ENCODE results near the gene ASPSCR1. TPM values are rescaled to one million over a fixed set of nuclear protein-coding genes. Genes with fewer than 3 reads are reported as not detected.

ASPSCR1 gene
- total RNA-seq, 2 donors from 2014 or later: 38.1 to 40.1 TPM

DNA sequence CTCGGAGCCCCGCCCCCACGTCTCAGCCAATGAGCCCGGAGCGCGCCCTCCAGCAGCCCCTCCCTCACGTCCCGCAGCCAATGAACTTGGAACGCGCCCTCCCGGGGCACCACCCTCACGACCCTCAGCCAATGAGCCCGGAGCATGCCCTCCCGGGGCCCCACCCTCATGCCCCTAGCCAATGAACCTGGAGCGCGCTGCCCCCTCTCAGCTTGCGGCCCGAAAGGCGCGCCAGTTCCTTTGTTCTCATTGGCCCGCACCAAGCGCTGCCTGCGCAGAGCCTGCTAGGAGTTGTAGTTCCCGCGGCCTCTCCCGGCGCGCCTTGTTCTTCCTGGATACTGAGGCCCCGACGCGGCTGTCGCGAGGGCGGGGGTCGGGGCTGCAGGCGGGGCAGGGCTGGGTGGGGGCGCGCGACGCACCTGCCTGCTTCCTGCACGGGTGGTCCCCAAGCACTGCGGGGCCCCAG lies 45.6 kb downstream of the ASPSCR1 start, which contains the start of gene LRRC45:
TSS of gene LRRC45 (plus strand) at position 325 of the 466 bp plus-strand sequence. CDS start 339 bp downstream, outside the sequence.
- DNase-seq (peak; percentile 98 to 99 (median 99)), ATAC-seq (peak; percentile 95)
- Mint-ChIP-seq H3K27me3 (no peaks in the 10 kb centered on the region), H3K4me1 (peaks cover 22% of the 10 kb centered on the region), H3K27ac (peak within 1 kb of the TSS; percentile 41), H3K4me3 (peak within 1 kb of the TSS; percentile 87), H3K36me3 (ENCODE audit: low read depth) (no peaks in the 10 kb centered on the region)
- no peaks in the 10 kb centered on the region for H3K9me3 ChIP-seq (ENCODE audit: control insufficient read depth, low read length, poor library complexity, severe bottlenecking)

DNA sequence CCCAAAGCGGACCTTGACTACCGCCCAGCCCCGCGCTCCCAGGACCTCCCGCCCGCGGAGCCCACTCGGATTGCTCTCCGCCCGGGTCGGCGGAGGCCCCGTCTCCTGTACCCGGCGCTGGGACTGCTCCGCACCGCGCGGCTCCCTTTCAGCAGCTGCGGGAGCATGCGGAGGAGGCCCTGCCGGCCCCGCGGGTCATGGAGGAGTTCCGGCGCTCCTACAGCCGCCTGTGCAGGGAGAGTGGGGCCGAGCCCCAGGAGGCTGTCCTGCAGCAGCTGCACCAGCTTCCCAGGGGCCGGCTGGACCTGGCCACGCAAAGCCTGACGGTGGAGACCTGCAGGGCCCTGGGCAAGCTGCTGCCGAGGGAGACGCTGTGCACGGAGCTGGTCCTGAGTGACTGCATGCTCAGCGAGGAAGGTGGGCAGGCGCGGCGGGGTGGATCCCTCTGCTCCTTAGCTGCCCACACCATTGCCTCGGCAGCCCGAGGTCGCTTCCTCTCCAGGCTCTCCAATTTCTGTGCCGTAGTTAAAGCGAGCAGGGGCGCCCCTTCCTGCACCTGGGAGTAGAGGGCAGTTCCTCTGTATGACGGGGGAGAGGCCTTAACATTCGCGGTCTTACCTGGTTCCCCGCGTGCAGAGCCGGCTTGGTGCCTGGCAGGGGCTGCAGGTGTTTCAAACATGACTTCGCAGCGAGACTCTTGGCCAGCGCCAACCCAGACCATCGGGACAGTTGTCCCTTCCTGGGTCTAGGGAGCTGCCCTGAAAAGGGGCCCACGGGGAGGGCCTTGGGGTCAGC lies 46.2 kb downstream of the ASPSCR1 start:
- DNase-seq: no peak
- H3K9me3 ChIP-seq (ENCODE audit: control insufficient read depth, low read length, poor library complexity, severe bottlenecking): no peaks in the 10 kb centered on the region
- ATAC-seq: no peak
- no peaks in the 10 kb centered on the region for H3K27me3 Mint-ChIP-seq
- no peaks in the 10 kb centered on the region for H3K36me3 Mint-ChIP-seq (ENCODE audit: low read depth)
- H3K4me1 Mint-ChIP-seq: peaks cover 22% of the 10 kb centered on the region
- H3K27ac Mint-ChIP-seq: no peak overlapping the region
- H3K4me3 Mint-ChIP-seq: peak overlapping the region; percentile 87

DNA sequence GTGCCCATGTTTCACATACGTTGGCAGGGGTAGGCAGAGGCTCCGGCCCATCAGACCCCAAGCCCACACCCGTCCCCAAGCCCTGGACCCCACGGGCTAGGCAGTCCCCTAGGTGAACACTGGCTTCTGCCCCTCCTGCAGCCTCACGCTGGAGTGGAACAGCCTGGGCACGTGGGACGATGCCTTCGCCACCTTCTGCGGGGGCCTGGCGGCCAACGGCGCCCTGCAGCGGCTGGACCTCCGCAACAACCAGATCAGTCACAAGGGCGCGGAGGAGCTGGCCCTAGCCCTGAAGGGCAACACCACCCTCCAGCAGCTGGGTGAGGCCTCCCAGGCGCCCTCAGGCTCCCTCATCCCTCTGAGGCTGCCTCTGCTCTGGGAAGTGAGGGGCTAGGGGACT lies 47.4 kb downstream of the ASPSCR1 start:
- Mint-ChIP-seq H3K4me1 (peaks cover 27% of the 10 kb centered on the region), H3K27me3 (no peaks in the 10 kb centered on the region), H3K4me3 (no peak overlapping the region), H3K36me3 (ENCODE audit: low read depth) (no peaks in the 10 kb centered on the region), H3K27ac (no peak overlapping the region)
- ATAC-seq (no peak), DNase-seq (no peak)
- no peaks in the 10 kb centered on the region for H3K9me3 ChIP-seq (ENCODE audit: control insufficient read depth, low read length, poor library complexity, severe bottlenecking)

DNA sequence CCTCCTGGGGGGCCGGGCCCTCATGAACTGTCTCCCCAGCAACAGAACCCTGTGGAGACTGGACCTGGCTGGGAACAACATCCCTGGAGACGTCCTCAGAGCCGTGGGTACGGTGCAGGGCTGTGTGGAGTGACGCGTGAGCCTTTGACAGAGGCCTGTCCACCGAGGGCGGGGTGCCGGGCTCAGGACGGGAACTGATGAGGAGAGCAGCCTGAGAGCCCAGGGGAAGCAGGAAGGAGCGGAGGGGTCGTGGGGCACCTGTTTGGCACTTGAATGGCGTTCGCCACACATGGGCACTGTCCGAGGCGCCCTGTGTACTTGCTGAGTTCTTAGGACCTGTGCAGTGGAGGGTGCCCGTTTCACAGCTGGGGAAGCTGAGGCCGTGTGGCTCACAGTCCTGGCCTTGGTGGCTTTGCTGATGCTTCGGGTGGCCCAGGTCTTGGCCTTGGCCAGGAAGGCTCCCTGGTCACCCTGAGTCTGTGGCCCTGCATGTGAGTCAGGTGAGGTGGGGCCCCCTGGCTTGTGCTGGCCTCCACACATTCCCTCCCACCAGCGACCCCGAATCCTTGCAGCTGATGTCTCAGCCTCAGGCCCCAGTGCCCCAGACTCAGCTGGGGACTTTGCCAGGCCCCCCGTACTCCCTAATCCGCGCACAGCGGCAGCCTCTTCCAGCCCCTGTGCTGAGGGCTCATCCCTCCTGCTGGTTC lies 48.1 kb downstream of the ASPSCR1 start:
- Mint-ChIP-seq H3K4me3 (peak overlapping the region; percentile 57), H3K36me3 (ENCODE audit: low read depth) (no peaks in the 10 kb centered on the region), H3K27ac (no peak overlapping the region), H3K4me1 (peaks cover 26% of the 10 kb centered on the region), H3K27me3 (no peaks in the 10 kb centered on the region)
- DNase-seq: no peak
- H3K9me3 ChIP-seq (ENCODE audit: control insufficient read depth, low read length, poor library complexity, severe bottlenecking): no peaks in the 10 kb centered on the region
- no peak for ATAC-seq

DNA sequence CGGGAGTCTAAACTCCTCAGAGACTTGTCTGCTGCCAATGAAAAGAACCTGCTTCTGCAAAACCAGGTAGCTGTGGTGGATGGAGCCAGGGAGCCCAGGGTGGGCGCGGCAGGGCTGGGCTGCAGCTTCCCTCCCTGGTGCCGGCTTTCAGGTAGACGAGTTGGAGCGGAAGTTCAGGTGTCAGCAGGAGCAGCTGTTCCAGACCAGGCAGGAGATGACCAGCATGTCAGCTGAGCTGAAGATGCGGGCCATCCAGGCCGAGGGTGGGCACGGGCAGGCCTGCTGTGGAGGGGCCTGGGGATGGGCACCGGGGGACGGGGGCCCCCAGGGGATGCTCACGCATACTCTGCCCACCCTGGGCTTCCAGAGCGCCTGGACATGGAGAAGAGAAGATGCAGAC lies 50.8 kb downstream of the ASPSCR1 start:
- Mint-ChIP-seq H3K36me3 (ENCODE audit: low read depth) (no peaks in the 10 kb centered on the region), H3K27ac (no peak overlapping the region), H3K4me1 (peaks cover 17% of the 10 kb centered on the region), H3K27me3 (no peaks in the 10 kb centered on the region), H3K4me3 (peak overlapping the region; percentile 12)
- no peaks in the 10 kb centered on the region for H3K9me3 ChIP-seq (ENCODE audit: control insufficient read depth, low read length, poor library complexity, severe bottlenecking)
- no peak for ATAC-seq
- DNase-seq: no peak

DNA sequence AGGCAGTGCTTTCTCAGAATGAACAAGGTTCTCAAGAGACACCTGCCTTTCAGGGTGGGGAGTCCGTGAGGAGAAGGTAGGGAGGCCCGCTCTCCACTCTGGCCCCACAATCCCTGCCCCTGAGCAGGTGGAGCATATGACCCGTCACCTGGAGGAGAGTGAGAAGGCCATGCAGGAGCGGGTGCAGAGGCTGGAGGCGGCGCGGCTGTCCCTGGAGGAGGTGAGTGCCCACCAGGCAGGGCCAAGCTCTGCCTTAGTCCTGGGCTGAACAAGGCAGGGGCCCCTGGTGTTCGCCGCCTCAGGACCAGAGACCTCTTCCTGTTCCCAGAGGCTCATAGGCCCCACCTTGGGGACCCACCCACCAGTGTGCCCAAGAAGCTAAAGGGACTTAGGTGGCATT lies 51.5 kb downstream of the ASPSCR1 start:
- H3K27me3 Mint-ChIP-seq: no peaks in the 10 kb centered on the region
- no peaks in the 10 kb centered on the region for H3K9me3 ChIP-seq (ENCODE audit: control insufficient read depth, low read length, poor library complexity, severe bottlenecking)
- peak overlapping the region; percentile 60 for H3K4me3 Mint-ChIP-seq
- H3K36me3 Mint-ChIP-seq (ENCODE audit: low read depth): no peaks in the 10 kb centered on the region
- H3K4me1 Mint-ChIP-seq: peaks cover 14% of the 10 kb centered on the region
- peak overlapping the region; percentile 24 for H3K27ac Mint-ChIP-seq
- DNase-seq (no peak), ATAC-seq (no peak)

DNA sequence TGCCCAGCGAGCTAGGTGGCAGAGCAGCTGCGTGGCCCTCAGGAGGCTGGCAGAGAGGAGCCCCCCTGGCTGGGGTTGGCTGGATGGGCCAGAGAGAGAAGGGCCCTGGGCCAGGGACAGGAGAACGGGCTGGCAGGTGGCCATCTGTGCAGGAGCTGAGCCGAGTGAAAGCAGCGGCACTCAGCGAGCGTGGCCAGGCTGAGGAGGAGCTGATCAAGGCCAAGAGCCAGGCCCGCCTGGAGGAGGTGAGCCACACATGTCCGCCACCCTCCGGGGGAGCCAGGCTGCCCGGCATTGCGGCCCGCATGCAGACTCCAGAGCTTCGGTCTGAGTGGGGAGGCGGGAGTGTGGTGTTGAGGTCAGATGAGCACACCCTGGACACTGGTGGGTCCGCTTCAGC lies 52.0 kb downstream of the ASPSCR1 start:
- peak overlapping the region; percentile 24 for H3K27ac Mint-ChIP-seq
- peak overlapping the region; percentile 60 for H3K4me3 Mint-ChIP-seq
- no peaks in the 10 kb centered on the region for H3K27me3 Mint-ChIP-seq
- no peaks in the 10 kb centered on the region for H3K36me3 Mint-ChIP-seq (ENCODE audit: low read depth)
- peaks cover 12% of the 10 kb centered on the region for H3K4me1 Mint-ChIP-seq
- DNase-seq (no peak), ATAC-seq (no peak)
- H3K9me3 ChIP-seq (ENCODE audit: control insufficient read depth, low read length, poor library complexity, severe bottlenecking): no peaks in the 10 kb centered on the region

DNA sequence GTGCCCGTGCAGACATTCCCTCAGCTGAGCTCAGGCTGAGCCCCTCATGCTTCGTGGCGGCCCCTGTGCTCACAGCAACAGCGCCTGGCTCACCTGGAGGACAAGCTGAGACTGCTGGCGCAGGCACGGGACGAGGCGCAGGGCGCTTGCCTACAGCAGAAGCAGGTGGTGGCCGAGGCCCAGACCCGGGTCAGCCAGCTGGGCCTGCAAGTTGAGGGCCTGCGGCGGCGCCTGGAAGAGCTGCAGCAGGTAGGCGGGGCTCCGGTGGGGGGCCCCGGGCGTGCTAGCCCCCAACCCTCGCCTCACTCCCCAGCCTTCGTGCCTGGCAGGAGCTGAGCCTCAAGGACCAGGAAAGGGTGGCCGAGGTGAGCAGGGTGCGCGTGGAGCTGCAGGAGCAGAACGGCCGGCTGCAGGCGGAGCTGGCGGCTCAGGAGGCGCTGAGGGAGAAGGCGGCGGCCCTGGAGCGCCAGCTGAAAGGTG lies 52.6 kb downstream of the ASPSCR1 start:
- DNase-seq: no peak
- Mint-ChIP-seq H3K4me3 (peak overlapping the region; percentile 60), H3K27ac (peak overlapping the region; percentile 24), H3K4me1 (peaks cover 12% of the 10 kb centered on the region), H3K36me3 (ENCODE audit: low read depth) (no peaks in the 10 kb centered on the region), H3K27me3 (no peaks in the 10 kb centered on the region)
- no peaks in the 10 kb centered on the region for H3K9me3 ChIP-seq (ENCODE audit: control insufficient read depth, low read length, poor library complexity, severe bottlenecking)
- ATAC-seq: no peak

DNA sequence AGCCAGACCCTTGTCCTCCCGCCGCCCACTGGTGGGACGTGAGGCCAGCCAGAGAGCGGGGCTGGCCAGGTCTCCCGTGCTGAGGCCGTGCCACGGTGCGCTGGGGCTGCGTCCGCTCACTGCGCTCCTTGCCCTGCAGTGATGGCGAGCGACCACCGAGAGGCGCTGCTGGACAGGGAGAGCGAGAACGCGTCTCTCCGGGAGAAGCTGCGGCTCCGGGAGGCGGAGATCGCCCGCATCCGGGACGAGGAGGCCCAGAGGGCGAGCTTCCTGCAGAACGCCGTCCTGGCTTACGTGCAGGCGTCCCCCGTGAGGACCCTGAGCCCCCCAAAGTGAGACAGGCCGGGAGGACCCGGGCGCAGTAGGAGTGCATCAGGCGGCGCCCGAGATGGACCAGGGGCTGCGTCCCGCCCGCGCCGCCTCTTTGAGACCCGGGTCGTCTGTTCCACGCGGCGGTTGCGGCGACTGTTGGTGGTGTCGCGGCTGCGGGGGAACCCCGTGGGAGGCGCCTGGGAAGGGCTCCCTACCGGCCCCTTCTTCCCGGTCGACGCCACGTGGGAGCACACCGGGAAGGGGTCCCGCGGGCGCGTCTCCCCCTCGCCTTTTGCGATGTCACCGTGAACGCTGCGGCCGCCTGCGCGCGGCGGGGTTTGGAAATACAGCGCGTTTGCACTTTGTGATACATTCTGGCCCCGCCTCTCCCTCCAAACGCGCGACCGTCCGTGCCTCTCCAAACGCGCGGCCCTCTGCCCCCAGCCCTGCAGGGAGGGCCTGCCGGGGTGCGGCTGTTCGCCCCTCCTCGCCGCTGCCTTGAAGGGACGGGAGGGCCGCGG lies 53.3 kb downstream of the ASPSCR1 start:
- DNase-seq (peak; percentile 71 to 83 (median 74)), ATAC-seq (peak; percentile 87)
- Mint-ChIP-seq H3K4me1 (peaks cover 10% of the 10 kb centered on the region), H3K27ac (no peak overlapping the region), H3K27me3 (no peaks in the 10 kb centered on the region), H3K4me3 (peak overlapping the region; percentile 93), H3K36me3 (ENCODE audit: low read depth) (no peaks in the 10 kb centered on the region)
- H3K9me3 ChIP-seq (ENCODE audit: control insufficient read depth, low read length, poor library complexity, severe bottlenecking): no peaks in the 10 kb centered on the region

DNA sequence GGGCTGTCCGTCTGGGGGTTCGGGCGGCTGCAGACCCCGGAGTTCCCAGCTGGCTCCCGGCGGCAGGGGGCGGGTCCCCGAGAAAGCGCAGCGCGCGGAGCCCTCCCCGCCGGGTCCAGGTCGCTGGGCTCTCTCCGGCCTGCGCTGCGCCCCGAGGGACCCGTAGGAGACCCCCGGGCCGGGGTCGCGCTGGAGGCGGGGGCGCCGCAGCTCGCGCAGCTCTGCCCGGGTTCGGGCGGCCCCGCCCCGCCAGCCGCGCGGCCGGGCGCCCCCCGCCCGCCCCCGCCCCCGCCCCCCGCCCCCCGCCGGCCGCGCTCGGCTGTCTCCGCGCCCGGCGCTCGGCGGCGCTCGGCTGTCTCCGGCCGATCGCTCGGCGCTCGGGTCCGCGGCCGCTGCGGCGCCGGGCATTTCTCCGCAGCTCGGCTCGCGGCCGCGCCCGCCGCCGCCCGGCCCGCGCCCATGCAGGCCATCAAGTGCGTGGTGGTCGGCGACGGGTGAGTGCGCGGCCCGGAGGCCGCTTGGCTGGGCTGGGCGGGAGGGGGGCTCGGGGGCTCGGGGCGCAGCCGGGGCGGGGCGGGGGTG lies 54.0 kb downstream of the ASPSCR1 start, which contains the start of gene RAC3:
TSS of gene RAC3 (plus strand) at position 376 of the 582 bp plus-strand sequence. CDS start at position 460, 84 bp downstream.
- no peaks in the 10 kb centered on the region for H3K27me3 Mint-ChIP-seq
- peaks cover 10% of the 10 kb centered on the region for H3K4me1 Mint-ChIP-seq
- H3K9me3 ChIP-seq (ENCODE audit: control insufficient read depth, low read length, poor library complexity, severe bottlenecking): no peaks in the 10 kb centered on the region
- no peaks in the 10 kb centered on the region for H3K36me3 Mint-ChIP-seq (ENCODE audit: low read depth)
- no peak for DNase-seq
- H3K27ac Mint-ChIP-seq: no peak within 1 kb of the TSS
- peak within 1 kb of the TSS; percentile 93 for H3K4me3 Mint-ChIP-seq
- peak; percentile 5 for ATAC-seq

DNA sequence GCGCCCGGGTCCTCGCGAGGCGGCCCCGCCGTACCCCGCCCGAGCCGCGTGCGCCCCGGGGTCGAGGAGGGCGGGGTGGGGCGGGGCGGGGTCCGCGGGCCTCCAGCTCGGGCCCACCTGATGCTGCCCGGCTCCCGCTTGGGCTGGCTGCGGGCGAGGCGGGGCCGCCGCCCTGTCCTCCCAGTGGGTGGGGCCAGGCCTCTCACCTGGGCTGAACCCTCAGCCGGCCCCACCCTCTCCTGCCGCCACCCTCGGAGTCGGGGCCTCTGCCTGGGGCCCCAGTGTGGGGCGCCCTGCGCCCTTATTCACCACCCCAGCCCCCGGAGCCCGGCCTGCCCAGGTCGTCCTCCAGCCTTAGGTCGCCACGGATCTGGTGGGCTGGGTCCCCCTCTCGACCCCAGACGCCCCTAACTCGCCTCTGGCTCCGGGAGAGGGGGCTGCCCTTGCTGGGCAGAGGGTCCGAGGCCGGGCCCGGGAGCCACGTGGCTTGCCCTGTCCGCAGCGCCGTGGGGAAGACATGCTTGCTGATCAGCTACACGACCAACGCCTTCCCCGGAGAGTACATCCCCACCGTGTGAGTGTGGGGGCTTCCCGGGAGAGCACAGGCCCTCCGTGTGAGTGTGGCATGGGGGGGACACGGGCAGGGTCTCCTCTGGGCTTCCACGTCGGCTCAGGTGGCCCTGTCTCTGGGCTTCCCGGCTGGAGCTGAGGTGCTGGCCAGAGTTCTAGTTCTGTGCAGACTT lies 54.6 kb downstream of the ASPSCR1 start:
- DNase-seq: peak in 2 of 3 donors; percentile 36 to 42

More for the DNA sequence above, 54.6 kb downstream of the ASPSCR1 start:
- H3K9me3 ChIP-seq (ENCODE audit: control insufficient read depth, low read length, poor library complexity, severe bottlenecking): no peaks in the 10 kb centered on the region
- Mint-ChIP-seq H3K36me3 (ENCODE audit: low read depth) (no peaks in the 10 kb centered on the region), H3K4me1 (peaks cover 10% of the 10 kb centered on the region), H3K4me3 (peak overlapping the region; percentile 65), H3K27ac (no peak overlapping the region), H3K27me3 (no peaks in the 10 kb centered on the region)
- ATAC-seq: peak; percentile 39

Measured in T-helper 17 cell (primary cell).